NCI-H2171 (cell line): ENCODE data around the gene CLIP2.
"Not testable (repeated sequence)": the region's sequence is repeated elsewhere in the genome, so short reads cannot be mapped to it uniquely, and the experiment has no call there.

Experiments used
- DNase-seq: peaks from one replicate; lab custom pipeline; 2025; lab: John Stamatoyannopoulos, UW

CLIP2 gene

GRCh38 chr7:74297516-74298233 lies 8.5 kb downstream of the CLIP2 start:
- DNase-seq = no peak

- no peak for DNase-seq
Observed at GRCh38 chr7:74299401-74299800, 10.2 kb downstream of the CLIP2 start.

GRCh38 chr7:74300926-74301325 lies 11.7 kb downstream of the CLIP2 start:
- no peak for DNase-seq

DNA sequence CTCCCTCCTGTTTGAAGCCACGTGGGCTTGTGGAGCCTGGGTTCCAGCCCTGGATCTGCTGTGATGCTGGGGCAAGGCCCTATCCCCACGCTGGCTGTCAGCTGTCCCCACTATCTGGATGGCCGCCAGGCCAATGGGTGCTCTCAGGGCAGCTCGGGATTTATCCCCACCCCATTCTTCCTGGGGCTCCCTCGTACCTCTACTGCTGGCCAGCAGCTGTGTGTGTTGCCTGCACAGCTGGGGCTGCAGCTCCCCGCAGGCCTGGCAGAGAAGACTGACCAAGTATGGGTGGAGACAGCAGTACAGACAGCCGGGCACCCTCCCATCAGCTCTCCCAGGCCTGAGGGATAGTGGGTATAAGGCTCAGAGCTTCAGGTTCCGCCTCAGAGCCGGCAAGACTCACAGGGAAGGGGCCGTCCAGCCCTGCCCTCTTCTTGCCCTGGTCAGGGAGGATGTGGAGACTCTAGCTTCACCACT lies 13.6 kb downstream of the CLIP2 start:
- no peak for DNase-seq

DNA sequence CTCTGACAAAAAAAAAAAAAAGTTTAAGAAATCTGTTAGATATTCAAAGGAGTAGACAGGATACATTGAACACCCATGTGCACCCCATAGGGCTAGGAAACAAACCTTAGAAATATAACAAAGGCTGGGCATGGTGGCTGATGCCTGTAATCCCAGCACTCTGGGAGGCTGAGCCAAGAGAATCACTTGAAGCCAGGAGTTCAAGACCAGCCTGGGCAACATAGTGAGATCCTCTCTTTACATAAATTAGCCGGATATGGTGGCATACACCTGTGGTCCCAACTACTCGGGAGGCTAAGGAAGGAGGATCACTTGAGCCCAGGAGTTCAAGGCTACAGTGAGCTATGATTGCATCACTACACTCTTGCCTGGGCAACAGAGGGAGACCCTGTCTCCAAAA lies 15.3 kb downstream of the CLIP2 start:
- DNase-seq = no peak

- DNase-seq = no peak
Observed at GRCh38 chr7:74306004-74306729, 17.0 kb downstream of the CLIP2 start.

GRCh38 chr7:74306730-74307469 lies 17.7 kb downstream of the CLIP2 start:
- no peak for DNase-seq

- DNase-seq = no peak
Observed at GRCh38 chr7:74307738-74308505, 18.7 kb downstream of the CLIP2 start.

GRCh38 chr7:74309181-74309580 lies 20.0 kb downstream of the CLIP2 start:
- DNase-seq = no peak

DNA sequence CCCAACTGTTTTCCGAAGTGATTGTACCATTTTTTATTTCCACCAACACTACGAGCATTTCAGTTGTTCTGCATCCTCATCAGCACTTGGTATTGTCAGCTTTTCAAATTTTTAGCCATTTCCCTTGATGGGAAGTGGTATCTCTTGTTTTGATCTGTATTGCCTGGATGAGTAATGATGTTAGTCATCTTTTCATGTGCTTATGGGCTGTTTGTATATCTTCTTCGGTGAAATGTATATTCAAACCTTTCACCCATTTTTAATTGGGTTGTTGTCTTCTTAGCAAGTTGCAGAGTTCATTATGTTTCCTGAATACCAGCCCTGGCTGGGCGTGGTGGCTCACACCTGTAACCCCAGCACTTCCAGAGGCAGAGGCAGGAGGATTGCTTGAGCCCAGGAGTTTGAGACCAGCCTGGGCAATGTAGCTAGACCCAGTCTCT lies 22.1 kb downstream of the CLIP2 start:
- DNase-seq = no peak

DNA sequence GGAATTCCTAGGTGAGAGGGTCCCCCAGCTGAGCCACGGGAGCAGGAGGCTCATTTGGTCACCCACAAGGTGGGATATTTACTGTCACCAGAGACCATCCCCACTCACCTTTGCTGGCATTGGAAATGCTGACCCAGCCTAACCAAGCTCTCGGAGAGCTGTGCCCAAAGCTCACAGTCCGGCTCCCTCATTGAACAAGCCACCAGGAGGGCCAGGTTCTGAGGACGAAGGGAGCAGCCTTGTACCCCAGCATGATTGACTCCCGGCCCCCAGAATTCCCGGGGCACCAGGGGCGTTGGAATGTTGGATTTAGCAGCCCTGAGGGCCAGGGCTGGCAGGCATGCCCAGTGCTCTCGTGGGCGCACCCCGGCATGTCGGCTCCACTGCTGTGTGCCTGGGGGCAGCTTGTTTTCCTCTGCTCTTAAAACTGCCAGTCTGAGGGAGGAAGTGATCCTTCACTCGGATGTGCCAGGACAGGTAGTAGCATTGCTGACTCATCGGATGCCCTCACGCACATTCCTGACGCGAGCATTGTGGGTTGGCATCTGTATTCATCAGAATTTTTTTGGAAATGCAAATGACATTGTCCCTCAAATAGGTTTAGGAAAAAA lies 23.3 kb downstream of the CLIP2 start:
- DNase-seq = no peak

GRCh38 chr7:74315891-74316290 lies 26.7 kb downstream of the CLIP2 start:
- DNase-seq = not testable (repeated sequence)

DNA sequence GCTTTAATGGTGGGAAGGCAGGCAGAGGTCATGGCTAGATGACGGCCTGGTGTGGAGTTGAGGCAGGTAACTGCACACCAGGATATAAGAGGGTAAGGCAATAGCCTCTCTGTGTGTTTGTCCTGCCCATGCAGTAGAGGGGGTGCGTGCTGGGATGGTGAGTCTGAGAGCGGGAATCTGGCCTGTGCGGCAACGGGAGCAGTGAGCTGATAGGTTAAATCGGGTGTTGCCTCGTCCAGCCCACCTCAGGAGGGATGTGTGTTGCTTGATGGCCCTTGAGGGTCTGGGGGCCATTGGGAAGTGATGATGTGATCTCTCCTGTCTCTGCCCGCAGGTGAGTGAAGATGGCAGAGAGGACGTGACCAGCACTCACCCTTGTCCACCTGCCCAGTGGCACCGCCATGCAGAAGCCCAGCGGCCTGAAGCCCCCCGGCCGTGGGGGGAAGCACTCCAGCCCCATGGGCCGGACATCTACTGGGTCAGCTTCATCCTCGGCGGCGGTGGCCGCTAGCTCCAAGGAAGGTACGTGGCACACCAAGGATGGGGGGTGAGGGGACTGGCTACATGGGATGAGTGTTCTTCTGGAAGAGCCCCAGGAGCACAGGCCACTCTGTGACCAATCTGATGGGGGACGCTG lies 28.1 kb downstream of the CLIP2 start:
- no peak for DNase-seq

DNA sequence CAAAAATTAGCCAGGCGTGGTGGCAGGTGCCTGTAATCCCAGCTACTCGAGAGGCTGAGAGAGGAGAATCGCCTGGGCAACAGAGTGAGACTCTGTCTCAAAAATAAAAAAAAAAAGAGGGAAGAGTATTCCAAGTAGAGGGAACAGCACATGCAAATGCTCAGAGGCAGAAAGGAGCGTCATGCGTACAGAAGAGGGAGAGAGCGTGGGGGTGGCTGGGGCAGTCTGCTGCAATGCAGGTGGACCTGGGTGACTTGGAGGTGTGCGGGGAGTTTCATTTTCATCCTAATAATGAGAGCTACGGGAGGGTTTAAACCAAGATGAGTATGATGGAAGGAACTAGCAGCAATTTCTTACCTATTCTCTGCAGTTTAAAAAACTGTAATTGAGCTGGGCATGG lies 28.8 kb downstream of the CLIP2 start:
- DNase-seq = no peak

- DNase-seq = no peak
Observed at GRCh38 chr7:74320645-74321221, 31.5 kb downstream of the CLIP2 start.

- DNase-seq = not testable (repeated sequence)
Observed at GRCh38 chr7:74322892-74323291, 33.7 kb downstream of the CLIP2 start.

GRCh38 chr7:74324531-74325209 lies 35.5 kb downstream of the CLIP2 start:
- no peak for DNase-seq

DNA sequence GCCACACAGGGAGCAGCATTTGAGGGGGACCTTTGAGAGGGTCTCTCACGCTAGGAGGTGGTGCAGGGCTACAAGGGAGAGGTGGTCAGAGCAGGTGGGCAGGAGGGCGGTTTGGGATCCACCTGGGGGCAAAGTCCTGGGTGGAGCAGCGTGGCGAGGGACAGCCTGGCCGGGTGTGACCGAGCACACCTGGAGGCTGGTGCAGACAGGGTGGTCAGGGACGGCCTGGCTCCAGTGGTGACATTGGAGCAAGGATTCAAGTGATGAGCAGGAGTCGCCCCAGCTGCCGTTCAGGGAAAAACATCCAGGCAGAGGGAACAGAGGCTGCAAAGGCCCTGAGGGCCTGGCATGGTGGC lies 36.0 kb downstream of the CLIP2 start:
- no peak for DNase-seq

GRCh38 chr7:74329225-74329624 lies 40.0 kb downstream of the CLIP2 start:
- DNase-seq = no peak
